K562 (cell line): Measurements from ENCODE around the gene MTPN. TPM values are rescaled to one million over a fixed set of nuclear protein-coding genes. Genes with fewer than 3 reads are reported as not detected.

Experiments
- ARID4B ChIP-seq: sonication (generic); formaldehyde crosslinking; IDR thresholded peaks from 2 replicates; pipeline ENCODE4 v1.8.0; 2022; ENCODE audit warnings: mild to moderate bottlenecking, missing genetic modification reagents
- CBX1 ChIP-seq: sonication (generic); IDR thresholded peaks from 2 replicates; pipeline ENCODE4 v1.6.1; 2016; ENCODE audit warnings: antibody characterized with exemption, low read depth, mild to moderate bottlenecking
- HDAC2 ChIP-seq: fragments of 450-650 bp; IDR thresholded peaks from 2 replicates; pipeline ENCODE4 v1.6.1; 2016; ENCODE audit warnings: mild to moderate bottlenecking
- IFI16 ChIP-seq: fragments of 250-450 bp; sonication (Bioruptor Pico); IDR thresholded peaks from 2 replicates; pipeline ENCODE4 v2.1.2; 2022; ENCODE audit warnings: mild to moderate bottlenecking, inconsistent platforms
- ZNF311 ChIP-seq: fragments of 250-450 bp; sonication (Bioruptor Pico); IDR thresholded peaks from 2 replicates; pipeline ENCODE4 v1.4.0; 2020; ENCODE audit warnings: mild to moderate bottlenecking, moderate library complexity
- ZNF41 ChIP-seq: fragments of 250-450 bp; sonication (Bioruptor Pico); conservative IDR thresholded peaks from 2 replicates; pipeline ENCODE4 v1.4.0; 2020; ENCODE audit warnings: mild to moderate bottlenecking
- polyA plus RNA-seq, 8 experiments: library from polyadenylated mRNA; depleted of rRNA in 4 of 8; stranded (reverse) in 5 of 8; unstranded in 3 of 8; fragments of >200 nt; fragmentation: Nextera tagmentation in 2 of 8; fragmentation: Illumina TruSeq in 1 of 8; extraction: Ambion mirVana in 2 of 8; extraction: Trizol in 1 of 8; gene quantifications; 2 replicates each; pipeline versions ENCODE4 v1.2.1 to v1.2.3, GENCODE V29; 2011 to 2014; ENCODE audit warnings: inconsistent platforms in 1 of 8, missing spikeins in 1 of 8
- total RNA-seq, 7 experiments: library from RNA; depleted of rRNA in 6 of 7; stranded (reverse); fragments of >200 nt in 6 of 7; fragmentation: Illumina TruSeq in 2 of 7; extraction: Trizol in 2 of 7; gene quantifications; 2 replicates each; pipeline versions ENCODE4 v1.2.1 to v1.2.3, GENCODE V29; 2011 to 2021; ENCODE audit warnings: low replicate concordance in 1 of 7

MTPN gene
- total and polyA plus RNA-seq, 9 of the 15 experiments (the other 6 are each of a cell fraction or from before 2014, with no cell fraction given), result 68.5 to 261 (median 156) TPM

GRCh38 chr7:135962802-135963201, 14.4 kb downstream of the MTPN start (continued):
- TF ChIP-seq ZNF41, result no peak
- TF ChIP-seq ZNF311 (CRISPR knock-in tag), result no peak
- TF ChIP-seq ARID4B (CRISPR knock-in tag), result no peak
- no peak for TF ChIP-seq HDAC2
- no peak for TF ChIP-seq IFI16
- no peak for TF ChIP-seq CBX1
